Measurements from ENCODE around the gene ARHGAP19.

- TF ChIP-seq POLR2AphosphoS5 (IDR thresholded peaks at IDR 0.05) (no peak), CTCF (IDR thresholded peaks at IDR 0.05) (no peak)
Observed at GRCh38 chr10:97323501-97323900, 31.1 kb upstream of the ARHGAP19 start.

Data from esophagus muscularis mucosa (tissue), 3 donors.